Breast epithelium (tissue), 3 donors: ENCODE data around the gene KATNA1.

Source experiments
- CTCF ChIP-seq, 3 donors: fragments of 450-650 bp; IDR thresholded peaks; one replicate each; pipeline ENCODE4 v1.5.1; 2016 to 2017; ENCODE audit warnings: antibody characterized with exemption in 3 of 3, mild to moderate bottlenecking in 3 of 3, moderate library complexity in 3 of 3
- POLR2A ChIP-seq: fragments of 450-650 bp; IDR thresholded peaks from one replicate; pipeline ENCODE4 v1.6.1; 2016; ENCODE audit warnings: antibody characterized with exemption, mild to moderate bottlenecking, moderate library complexity

- no peak for TF ChIP-seq CTCF (IDR thresholded peaks at IDR 0.05)
- no peak for TF ChIP-seq POLR2A
Observed at GRCh38 chr6:149614337-149614736, 34.2 kb downstream of the KATNA1 start.
